Right atrium auricular region (tissue), 2 donors: ENCODE results near the gene SLC1A3. TPM values are rescaled to one million over a fixed set of nuclear protein-coding genes. Genes with fewer than 3 reads are reported as not detected.
A peak's percentile ranks its signal among the peaks of the same experiment; 100 is the strongest.

Experiments
- DNase-seq: peaks from one replicate; pipeline ENCODE4 v3.0.0-alpha.2; 2019; ENCODE audit warnings: low spot score
- H3K27ac ChIP-seq, 2 donors: fragments of 200-600 bp; sonication (generic); 1 replicate in 1 of 2; 2 replicates in 1 of 2; pipeline ENCODE4 v1.5.1; 2016 to 2019
- H3K27me3 ChIP-seq, 2 donors: fragments of 200-600 bp; sonication (generic); one replicate each; pipeline versions ENCODE4 v1.5.1 to v1.6.0; 2017 to 2019
- H3K36me3 ChIP-seq: fragments of 200-600 bp; sonication (generic); one replicate; pipeline ENCODE4 v1.5.1; 2016
- H3K4me1 ChIP-seq, 2 donors: fragments of 200-600 bp; sonication (generic); one replicate each; pipeline versions ENCODE4 v1.5.1 to v1.6.0; 2017 to 2019
- H3K4me3 ChIP-seq, 2 donors: fragments of 200-600 bp; sonication (generic); 1 replicate in 1 of 2; 2 replicates in 1 of 2; pipeline ENCODE4 v1.5.1; 2017 to 2019; ENCODE audit warnings: mild to moderate bottlenecking in 1 of 2, moderate library complexity in 1 of 2
- H3K9me3 ChIP-seq, 2 donors: fragments of 200-600 bp; sonication (generic); one replicate each; pipeline ENCODE4 v1.5.1; 2019
- total RNA-seq, 2 donors: library from RNA; depleted of rRNA; stranded (reverse); fragments of >200 nt; gene quantifications; one replicate each; pipeline ENCODE4 v1.1.0, GENCODE V29; 2016
- TF ChIP-seq, protein P1 (sequence below), 2 donors: fragments of 200-600 bp; sonication (generic); IDR thresholded peaks; one replicate each; pipeline ENCODE4 v1.5.1; 2019; ENCODE audit warnings: antibody characterized with exemption in 2 of 2

Gene SLC1A3
- 10 to 100 TPM; 31.8 to 50.9 TPM for total RNA-seq

DNA sequence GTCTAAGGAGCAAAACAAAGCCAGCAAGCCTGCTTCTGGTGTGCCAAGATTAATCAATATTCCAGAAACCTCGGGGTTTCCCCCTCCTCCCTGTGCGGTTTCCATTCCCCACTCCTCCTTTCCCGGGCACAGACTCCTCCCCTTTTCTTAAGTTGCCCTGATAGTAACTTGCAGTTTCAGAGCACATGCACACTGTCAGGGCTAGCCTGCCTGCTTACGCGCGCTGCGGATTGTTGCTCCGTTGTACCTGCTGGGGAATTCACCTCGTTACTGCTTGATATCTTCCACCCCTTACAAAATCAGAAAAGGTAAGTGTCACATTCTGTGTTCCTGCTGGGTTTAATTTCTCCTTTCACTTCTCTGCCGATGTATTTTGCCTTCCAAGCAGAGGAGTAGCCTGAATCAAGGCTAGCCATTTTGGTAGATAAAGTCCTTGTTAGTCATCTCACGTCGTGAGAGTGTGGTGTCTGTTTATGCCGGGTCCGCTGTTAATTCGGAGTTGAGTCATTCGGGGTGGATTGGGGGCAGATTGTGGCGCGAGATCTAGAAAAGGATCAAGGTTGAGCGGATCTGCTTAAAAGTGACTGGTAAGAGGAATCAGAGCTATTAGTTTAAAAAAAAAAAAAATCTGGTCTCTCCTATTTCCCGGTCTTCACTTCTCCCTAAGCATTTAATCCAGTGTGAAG lies at the start of gene SLC1A3:
Gene SLC1A3 (plus strand): TSS at position 179 of the 686 bp plus-strand sequence. CDS start 1,818 bp downstream, outside the sequence.
- no peaks in the 10 kb centered on the region for H3K27me3 ChIP-seq
- H3K36me3 ChIP-seq = no peaks in the 10 kb centered on the region
- H3K27ac ChIP-seq = peak within 1 kb of the TSS; percentile 83 to 89
- peak; percentile 80 for DNase-seq
- H3K4me1 ChIP-seq = peaks cover 0 to 14% of the 10 kb centered on the region in 2 donors
- H3K4me3 ChIP-seq = peak within 1 kb of the TSS; percentile 59 to 60
- TF ChIP-seq, protein P1, sequence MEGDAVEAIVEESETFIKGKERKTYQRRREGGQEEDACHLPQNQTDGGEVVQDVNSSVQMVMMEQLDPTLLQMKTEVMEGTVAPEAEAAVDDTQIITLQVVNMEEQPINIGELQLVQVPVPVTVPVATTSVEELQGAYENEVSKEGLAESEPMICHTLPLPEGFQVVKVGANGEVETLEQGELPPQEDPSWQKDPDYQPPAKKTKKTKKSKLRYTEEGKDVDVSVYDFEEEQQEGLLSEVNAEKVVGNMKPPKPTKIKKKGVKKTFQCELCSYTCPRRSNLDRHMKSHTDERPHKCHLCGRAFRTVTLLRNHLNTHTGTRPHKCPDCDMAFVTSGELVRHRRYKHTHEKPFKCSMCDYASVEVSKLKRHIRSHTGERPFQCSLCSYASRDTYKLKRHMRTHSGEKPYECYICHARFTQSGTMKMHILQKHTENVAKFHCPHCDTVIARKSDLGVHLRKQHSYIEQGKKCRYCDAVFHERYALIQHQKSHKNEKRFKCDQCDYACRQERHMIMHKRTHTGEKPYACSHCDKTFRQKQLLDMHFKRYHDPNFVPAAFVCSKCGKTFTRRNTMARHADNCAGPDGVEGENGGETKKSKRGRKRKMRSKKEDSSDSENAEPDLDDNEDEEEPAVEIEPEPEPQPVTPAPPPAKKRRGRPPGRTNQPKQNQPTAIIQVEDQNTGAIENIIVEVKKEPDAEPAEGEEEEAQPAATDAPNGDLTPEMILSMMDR (IDR thresholded peaks at IDR 0.05) = no peak
- no peaks in the 10 kb centered on the region for H3K9me3 ChIP-seq

DNA sequence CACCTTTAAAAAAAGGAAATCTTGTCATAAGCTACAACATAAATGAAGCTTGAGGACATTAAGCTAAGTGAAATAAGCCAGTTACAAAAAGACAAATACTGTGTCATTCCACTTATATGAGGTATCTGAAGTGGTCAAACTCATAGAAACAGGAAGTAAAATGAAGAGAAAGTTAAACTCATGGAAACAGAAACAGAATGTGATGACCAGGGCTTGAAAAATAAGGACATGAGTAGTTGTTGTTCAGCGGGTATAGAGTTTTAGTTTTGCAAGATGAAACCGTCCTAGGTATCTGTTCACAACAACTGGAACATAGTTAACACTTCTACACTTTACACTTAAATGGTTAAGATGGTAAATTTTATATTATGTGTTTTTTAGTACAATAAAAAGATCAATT lies 47.8 kb upstream of the SLC1A3 start:
- Histone ChIP-seq H3K4me3 (no peak overlapping the region), H3K36me3 (no peaks in the 10 kb centered on the region), H3K9me3 (peaks cover 0 to 8% of the 10 kb centered on the region in 2 donors), H3K4me1 (no peaks in the 10 kb centered on the region), H3K27me3 (no peaks in the 10 kb centered on the region), H3K27ac (no peak overlapping the region)
- TF ChIP-seq, protein P1 (IDR thresholded peaks at IDR 0.05) = no peak
- DNase-seq = no peak

GRCh38 chr5:36561601-36562000 lies 44.8 kb upstream of the SLC1A3 start:
- TF ChIP-seq, protein P1 (IDR thresholded peaks at IDR 0.05) = no peak
- Histone ChIP-seq H3K4me1 (no peaks in the 10 kb centered on the region), H3K9me3 (peaks cover 0 to 8% of the 10 kb centered on the region in 2 donors)

DNA sequence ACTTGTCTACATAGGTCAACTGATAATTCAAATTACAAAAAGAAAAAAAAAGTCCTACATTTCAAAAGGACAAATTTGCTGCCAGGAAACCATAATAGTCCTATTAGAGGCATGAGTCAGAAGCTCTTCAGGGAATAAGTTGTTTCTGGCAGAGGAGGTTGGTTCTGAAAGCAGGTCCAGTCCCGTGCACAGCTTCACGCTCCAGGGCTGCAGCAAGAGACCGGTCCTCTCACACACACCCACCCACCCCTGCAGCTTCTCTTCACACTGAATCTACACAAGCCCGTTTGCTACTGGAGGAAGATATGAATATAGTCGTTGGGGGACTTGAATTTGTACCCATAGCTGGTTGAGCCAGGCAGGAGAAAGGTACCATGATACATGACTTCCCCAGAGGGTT lies 36.9 kb upstream of the SLC1A3 start:
- Histone ChIP-seq H3K36me3 (no peaks in the 10 kb centered on the region), H3K27ac (peak overlapping the region; percentile 63 to 73)

More at GRCh38 chr5:36561601-36562000, 44.8 kb upstream of the SLC1A3 start:
- Histone ChIP-seq H3K4me3 (no peak overlapping the region), H3K36me3 (no peaks in the 10 kb centered on the region), H3K27me3 (no peaks in the 10 kb centered on the region), H3K27ac (no peak overlapping the region)
- DNase-seq = no peak

GRCh38 chr5:36570301-36571095 lies 35.9 kb upstream of the SLC1A3 start:
- Histone ChIP-seq H3K27ac (peak overlapping the region; percentile 63 to 73), H3K4me1 (peaks cover 0 to 36% of the 10 kb centered on the region in 2 donors), H3K36me3 (no peaks in the 10 kb centered on the region), H3K27me3 (no peaks in the 10 kb centered on the region), H3K4me3 (no peak overlapping the region), H3K9me3 (no peaks in the 10 kb centered on the region)
- TF ChIP-seq, protein P1 (IDR thresholded peaks at IDR 0.05) = no peak
- no peak for DNase-seq

More for the DNA sequence above, 36.9 kb upstream of the SLC1A3 start:
- no peak for DNase-seq
- TF ChIP-seq, protein P1 (IDR thresholded peaks at IDR 0.05) = no peak
- Histone ChIP-seq H3K9me3 (no peaks in the 10 kb centered on the region), H3K27me3 (no peaks in the 10 kb centered on the region), H3K4me3 (no peak overlapping the region), H3K4me1 (peaks cover 0 to 27% of the 10 kb centered on the region in 2 donors)
